ENCODE results near the gene SEZ6L2.
"Not testable (repeated sequence)": the region's sequence is repeated elsewhere in the genome, so short reads cannot be mapped to it uniquely, and the experiment has no call there.

SEZ6L2 gene

GRCh38 chr16:29909851-29910250 is 10.5 kb upstream of the SEZ6L2 start:
- DNase-seq: not testable (repeated sequence)

GRCh38 chr16:29909391-29909790 is 10.0 kb upstream of the SEZ6L2 start:
- DNase-seq: peak; percentile 25

DNA sequence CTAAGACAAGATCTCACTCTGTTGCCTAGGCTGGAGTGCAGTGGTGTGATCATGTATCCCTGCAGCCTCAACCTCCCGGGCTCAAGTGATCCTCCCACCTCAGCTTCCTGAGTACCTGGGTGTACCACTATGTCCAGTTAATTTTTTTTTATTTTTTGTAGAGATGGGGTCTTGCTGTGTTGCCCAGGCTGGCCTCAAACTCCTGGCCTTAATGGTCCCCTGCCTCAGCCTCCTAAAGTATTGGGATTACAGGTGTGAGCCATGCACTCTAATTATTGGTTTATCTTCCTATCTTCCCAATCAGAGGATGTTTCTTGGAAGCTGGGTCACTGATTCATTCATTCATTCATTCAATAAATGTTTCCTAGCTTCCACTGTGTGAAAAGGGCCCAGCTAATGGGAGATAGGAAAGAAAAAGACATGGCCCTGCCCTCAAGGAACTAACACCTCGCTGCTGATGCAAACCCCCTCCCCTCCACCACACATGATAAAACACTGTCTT is 9.4 kb upstream of the SEZ6L2 start:
- DNase-seq: no peak

- no peak for DNase-seq
Observed at GRCh38 chr16:29907973-29908372, 8.6 kb upstream of the SEZ6L2 start.

DNA sequence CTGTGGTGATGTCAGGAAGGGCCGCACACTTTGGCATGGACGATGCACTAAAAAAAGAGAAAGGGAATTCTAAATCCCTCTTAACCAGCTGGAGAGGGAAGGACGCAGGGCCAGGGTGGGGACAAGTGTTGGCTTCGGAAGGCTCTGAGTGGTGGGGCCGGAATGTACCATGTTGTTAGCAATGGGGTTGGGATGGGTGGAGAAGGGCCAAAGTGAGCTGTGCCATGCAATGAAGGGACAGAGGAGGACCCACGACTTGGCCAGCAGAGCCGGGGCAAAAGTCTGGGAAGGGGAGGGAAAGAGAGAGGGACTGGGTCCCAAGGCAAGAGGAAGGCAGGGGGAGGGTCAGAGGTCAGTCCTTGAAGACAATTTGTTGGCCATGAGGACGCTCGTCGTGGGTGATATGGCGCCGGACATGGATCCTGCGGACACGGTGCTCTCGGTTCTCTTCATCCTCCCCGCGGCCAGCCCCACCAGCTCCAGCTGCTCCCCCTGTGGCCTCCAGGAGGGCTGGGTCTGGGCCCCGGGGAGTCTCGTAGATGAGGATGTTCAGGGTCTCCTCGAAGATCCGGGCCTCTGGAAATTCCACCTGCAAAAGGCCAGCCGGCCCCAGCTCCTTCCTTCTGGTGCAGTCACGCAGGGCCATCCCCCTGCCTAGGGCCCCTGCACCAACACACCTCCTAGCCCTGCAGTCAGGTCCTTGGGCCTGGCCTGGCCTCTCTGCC is 7.3 kb upstream of the SEZ6L2 start:
- no peak for DNase-seq

- DNase-seq: no peak
Observed at GRCh38 chr16:29905668-29906067, 6.3 kb upstream of the SEZ6L2 start.

- no peak for DNase-seq
Observed at GRCh38 chr16:29904947-29905346, 5.6 kb upstream of the SEZ6L2 start.

DNA sequence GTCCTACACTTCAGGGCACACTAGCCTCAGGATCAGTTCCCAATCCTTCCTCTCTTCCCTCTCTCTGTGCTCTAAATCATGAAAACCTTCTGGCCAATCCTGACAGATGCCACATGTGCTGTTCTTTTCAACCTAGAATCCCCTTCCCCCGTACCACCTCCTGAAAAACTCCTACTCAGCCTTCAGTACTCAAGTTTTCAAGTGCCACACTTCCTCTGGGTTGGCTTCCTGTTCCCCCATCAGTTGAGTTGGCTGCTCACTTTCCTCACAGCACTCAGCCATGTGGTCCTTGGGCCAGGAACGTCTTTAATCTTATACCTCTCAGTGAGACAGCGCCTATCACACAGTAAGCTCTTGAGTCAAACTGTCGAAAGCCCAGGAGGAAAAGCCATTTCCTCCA is 4.2 kb upstream of the SEZ6L2 start:
- DNase-seq: no peak

GRCh38 chr16:29901607-29901945 is 2.2 kb upstream of the SEZ6L2 start:
- DNase-seq: no peak

GRCh38 chr16:29900888-29901606 is 1.7 kb upstream of the SEZ6L2 start:
- no peak for DNase-seq

DNA sequence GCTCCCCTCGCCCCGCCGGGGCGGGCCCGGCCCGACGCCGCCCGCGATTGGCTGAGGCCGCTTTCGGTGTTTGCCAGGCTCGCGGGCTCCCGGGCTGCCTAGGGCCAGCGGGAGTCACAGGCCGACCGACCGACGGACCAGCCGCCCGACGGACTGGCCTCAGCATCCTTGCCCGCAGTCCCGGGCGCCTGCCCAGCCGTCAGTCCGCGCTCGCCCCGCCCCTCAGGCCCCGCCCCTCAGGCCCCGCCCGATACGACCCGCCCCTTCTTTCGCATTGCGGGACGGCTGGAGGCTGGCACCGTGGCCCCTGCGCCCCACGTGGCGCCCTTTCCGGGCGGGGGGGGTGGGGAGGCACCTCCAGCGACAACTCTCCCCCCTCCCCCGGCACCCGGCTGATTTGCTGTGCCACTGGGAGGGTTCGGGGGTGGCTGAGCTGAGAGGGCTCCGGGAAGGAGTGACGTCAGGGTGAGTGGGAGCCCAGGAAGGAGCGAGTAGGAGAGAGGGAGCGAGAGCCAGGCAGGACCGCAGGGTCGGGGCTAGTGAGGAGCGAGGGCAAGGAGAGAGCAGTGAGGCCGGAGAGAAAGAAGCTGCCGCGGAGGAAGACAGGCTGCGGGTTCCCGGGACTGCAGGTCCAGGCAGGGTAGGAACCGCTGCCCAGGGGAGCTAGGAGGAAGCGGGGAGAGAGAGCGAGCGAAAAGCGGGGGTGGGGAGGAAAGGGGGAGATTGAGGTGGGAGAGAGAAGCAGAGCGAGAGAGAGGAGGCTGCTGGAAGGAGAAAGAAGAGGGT is 945 bp upstream of the SEZ6L2 start, which contains the start of gene ASPHD1:
TSS of gene ASPHD1 (plus strand) at position 387 of the 786 bp plus-strand sequence. CDS start 484 bp downstream, outside the sequence.
- DNase-seq: peak; percentile 77

- peak; percentile 20 for DNase-seq
Observed at GRCh38 chr16:29898804-29899515, 390 bp downstream of the SEZ6L2 start.

DNA sequence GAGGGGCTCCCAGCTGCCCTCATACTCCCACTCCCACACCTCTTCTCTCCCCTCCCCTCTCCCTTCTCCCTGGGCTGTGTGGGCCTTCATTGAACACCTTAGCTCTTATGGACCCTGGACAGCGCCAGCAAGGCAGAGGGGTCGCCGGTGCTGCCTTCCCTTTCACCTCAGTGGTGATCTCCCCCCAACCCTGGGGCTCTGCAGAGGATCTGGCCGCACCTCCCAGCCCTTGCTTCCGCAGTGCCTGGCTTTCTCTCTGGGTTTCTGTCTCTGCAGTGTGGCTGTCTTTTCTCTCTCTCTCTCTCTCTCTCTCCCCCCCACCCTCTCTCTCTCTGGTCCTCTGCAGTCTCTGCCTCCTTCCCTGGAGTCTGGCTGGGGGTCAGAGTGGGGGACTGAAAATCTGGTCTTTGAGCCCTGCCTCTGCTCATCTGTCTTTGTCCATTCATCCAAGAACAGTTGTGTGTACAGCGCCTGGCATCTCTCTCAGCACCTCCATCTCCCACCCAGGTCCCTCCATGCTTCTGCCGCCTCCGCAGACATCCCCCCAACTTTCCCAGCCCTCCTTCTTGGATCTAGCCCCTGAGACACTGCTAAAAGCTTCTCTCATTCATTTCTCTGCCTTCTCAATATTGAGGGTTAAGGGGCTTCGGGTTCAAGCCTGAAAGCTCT is 1.1 kb downstream of the SEZ6L2 start:
- DNase-seq: no peak

GRCh38 chr16:29897333-29897732 is 2.0 kb downstream of the SEZ6L2 start:
- no peak for DNase-seq

DNA sequence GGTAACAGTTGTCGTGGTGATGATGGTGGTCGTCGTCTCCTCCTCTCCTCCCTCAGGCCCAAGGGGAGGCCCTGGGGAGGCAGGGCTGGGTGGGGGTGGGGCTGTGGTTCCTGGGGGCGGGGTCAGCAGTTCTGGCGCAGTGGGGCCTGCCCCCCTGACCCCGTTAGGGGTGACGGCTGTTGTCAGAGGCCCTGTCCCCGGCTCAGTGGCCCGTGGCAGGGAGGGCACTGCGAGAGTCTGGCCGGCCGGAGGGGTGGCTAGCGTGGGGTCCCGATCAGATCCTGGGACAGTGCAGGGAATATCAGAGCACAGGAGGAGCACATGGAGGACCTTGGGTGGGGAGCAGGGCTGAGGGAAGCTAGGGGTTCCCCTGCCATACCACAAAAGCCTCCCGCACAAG is 2.5 kb downstream of the SEZ6L2 start:
- no peak for DNase-seq

DNA sequence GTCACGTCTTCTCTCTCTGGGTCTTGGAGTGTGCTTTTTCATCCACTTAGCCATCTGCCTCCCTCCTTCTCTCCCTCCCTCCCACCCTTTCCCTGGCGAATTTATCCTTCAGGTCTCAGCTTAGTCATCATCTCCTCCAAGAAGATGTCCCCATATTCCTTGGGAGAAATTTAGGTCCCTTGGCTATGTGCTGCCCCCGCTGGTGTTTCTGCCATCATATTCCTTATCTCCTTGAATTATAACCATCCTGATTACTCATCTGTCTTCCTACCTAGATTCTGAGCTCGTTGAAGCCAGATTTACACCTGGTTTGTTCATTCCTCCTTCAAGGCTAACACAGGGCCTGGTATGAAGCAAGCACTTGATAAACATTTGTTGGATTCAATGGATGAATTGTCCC is 5.0 kb downstream of the SEZ6L2 start:
- DNase-seq: no peak

DNA sequence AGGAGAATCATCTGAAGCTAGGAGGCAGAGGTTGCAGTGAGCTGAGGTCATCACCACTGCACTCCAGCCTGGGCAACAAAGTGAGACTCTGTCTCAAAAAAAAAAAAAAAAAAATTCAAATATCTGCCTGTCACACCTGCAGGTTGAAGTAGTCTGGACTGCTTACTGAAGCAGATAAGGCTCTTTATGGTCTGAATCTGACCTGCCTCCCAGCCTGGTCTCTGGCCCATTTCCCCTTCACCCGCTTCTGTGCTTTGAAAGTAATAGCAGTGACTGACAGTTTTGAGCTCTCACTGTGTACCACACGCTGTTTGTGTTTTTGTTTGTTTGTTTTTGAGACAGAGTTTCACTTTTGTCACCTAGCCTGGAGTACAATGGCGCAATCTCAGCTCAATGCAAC is 5.8 kb downstream of the SEZ6L2 start:
- no peak for DNase-seq

DNA sequence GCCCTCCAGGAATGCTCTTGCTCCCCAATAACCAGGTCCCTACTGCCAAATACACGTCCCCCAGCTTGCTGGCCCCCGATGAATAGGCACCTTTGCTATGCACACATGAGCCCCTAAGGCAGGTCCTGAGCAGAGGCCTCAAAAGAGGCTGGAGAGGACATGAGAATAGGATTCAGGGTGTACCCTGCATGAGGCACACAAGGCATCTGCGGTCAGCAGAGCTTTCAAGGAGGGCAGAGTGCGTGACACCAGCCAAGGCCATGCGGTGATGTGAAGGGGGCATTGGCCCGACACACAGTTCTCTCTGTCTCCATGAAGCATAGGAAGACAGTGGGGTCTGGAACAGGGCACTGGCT is 6.9 kb downstream of the SEZ6L2 start:
- DNase-seq: no peak

GRCh38 chr16:29891525-29892457 is 7.6 kb downstream of the SEZ6L2 start:
- DNase-seq: no peak

- not testable (repeated sequence) for DNase-seq
Observed at GRCh38 chr16:29889372-29889771, 10.0 kb downstream of the SEZ6L2 start.

DNA sequence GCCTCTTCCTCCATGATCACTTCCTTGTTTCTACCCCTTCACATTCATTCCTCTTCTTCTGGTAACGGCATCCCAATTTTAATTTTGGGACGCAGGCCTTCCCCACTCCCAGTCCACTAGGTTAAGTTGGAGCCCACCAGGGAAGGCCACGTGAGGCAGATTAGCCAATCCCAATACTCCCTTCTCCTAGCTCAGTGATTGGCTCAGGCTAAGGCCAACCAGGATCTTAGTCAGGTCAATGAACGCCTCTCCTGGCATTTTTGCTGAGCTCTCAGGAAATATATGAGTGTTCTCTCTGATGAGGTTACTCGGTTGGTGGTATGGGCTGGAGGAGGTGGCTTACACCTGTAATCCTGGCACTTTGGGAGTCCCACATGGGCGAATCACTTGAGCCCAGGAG is 15.4 kb downstream of the SEZ6L2 start:
- DNase-seq: no peak
